MCF 10A (cell line): ENCODE data around the gene SUPT7L. TPM values are rescaled to one million over a fixed set of nuclear protein-coding genes. Genes with fewer than 3 reads are reported as not detected.

Experiments used
- BruUV-seq: library from RNA; stranded (reverse); fragments of 400-500 nt; replicated peaks from 2 replicates; lab custom pipeline; 2021; lab: Mats Ljungman, UMichigan
- CTCF ChIA-PET: fragments of 300-600 bp; sonication (Branson Sonifier 250); formaldehyde crosslinking; extraction: SDS; loops from one replicate; lab custom pipeline; 2021; ENCODE audit warnings: antibody characterized with exemption, inconsistent platforms; lab: Yijun Ruan, JAX
- POLR2A ChIA-PET: fragments of 300-600, 350-650 bp; sonication (Branson Sonifier 250); formaldehyde crosslinking; extraction: SDS; loops from one replicate; lab custom pipeline; 2020; ENCODE audit warnings: antibody characterized with exemption, inconsistent platforms; lab: Yijun Ruan, JAX
- DNase-seq: peaks from one replicate; pipeline ENCODE4 v3.0.0-alpha.2; 2018; ENCODE audit not compliant: unreplicated experiment
- H3K27ac Mint-ChIP-seq: one replicate; pipeline ENCODE4 v1.8.0; 2022; ENCODE audit warnings: mild to moderate bottlenecking, low read depth, mixed read lengths; ENCODE audit not compliant: unreplicated experiment
- H3K27me3 Mint-ChIP-seq: one replicate; pipeline ENCODE4 v1.8.0; 2022; ENCODE audit warnings: mixed read lengths; ENCODE audit not compliant: insufficient read depth, unreplicated experiment
- H3K36me3 Mint-ChIP-seq: one replicate; pipeline ENCODE4 v1.8.0; 2022; ENCODE audit warnings: mild to moderate bottlenecking, moderate library complexity, mixed read lengths; ENCODE audit not compliant: insufficient read depth, unreplicated experiment
- H3K4me1 Mint-ChIP-seq: one replicate; pipeline ENCODE4 v1.8.0; 2022; ENCODE audit warnings: mixed read lengths; ENCODE audit not compliant: insufficient read depth, unreplicated experiment
- H3K4me3 Mint-ChIP-seq: one replicate; pipeline ENCODE4 v1.8.0; 2022; ENCODE audit warnings: mild to moderate bottlenecking, moderate library complexity, mixed read lengths; ENCODE audit not compliant: unreplicated experiment
- H3K9me3 Mint-ChIP-seq: one replicate; pipeline ENCODE4 v1.8.0; 2022; ENCODE audit warnings: mixed read lengths; ENCODE audit not compliant: unreplicated experiment
- CTCF ChIP-seq: fragments of 200-600 bp; IDR thresholded peaks from one replicate; pipeline ENCODE4 v1.8.0; 2022; ENCODE audit warnings: antibody characterized with exemption, mild to moderate bottlenecking; ENCODE audit not compliant: unreplicated experiment
- intact Hi-C: fragments of 100-400 bp; cut with micrococcal nuclease; formaldehyde crosslinking; loops from 2 replicates; pipeline ENCODE4 v1.14.1; 2022
- total RNA-seq: library from RNA; stranded (reverse); gene quantifications from 2 replicates; pipeline ENCODE4 v1.2.3, GENCODE V29; 2022

Gene SUPT7L
- total RNA-seq, 1 experiment from 2014 or later, result 36.4 TPM

- no peaks in the 10 kb centered on the region for H3K27me3 Mint-ChIP-seq
- BruUV-seq, result no TSS peak
- POLR2A ChIA-PET, result interaction anchor here (0.6 to 5.0 kb wide), 26 partner anchors 11 to 863 kb away, joined by 3 to 33 read pairs (median 4); partner anchors contain the start of gene FOSL2
- DNase-seq, result peak; percentile 87
- H3K4me1 Mint-ChIP-seq, result peaks cover 47% of the 10 kb centered on the region
- no peak overlapping the region for H3K27ac Mint-ChIP-seq
- peak; percentile 76 for TF ChIP-seq CTCF
- no peaks in the 10 kb centered on the region for H3K36me3 Mint-ChIP-seq
- no peaks in the 10 kb centered on the region for H3K9me3 Mint-ChIP-seq
- intact Hi-C loops, result loop anchor here (1.0 to 10.0 kb wide), 8 partner anchors 50 to 1051 kb away; partner anchors contain the start of gene PPP1CB
- H3K4me3 Mint-ChIP-seq, result no peak overlapping the region
- CTCF ChIA-PET, result interaction anchor here (0.5 to 4.5 kb wide), 45 partner anchors 8 to 1145 kb away, joined by 3 to 32 read pairs (median 4); no protein-coding TSS in a partner anchor
Measured at GRCh38 chr2:27703638-27704341, 40.4 kb upstream of the SUPT7L start.

- Mint-ChIP-seq H3K27me3 (no peaks in the 10 kb centered on the region), H3K27ac (no peak overlapping the region), H3K9me3 (no peaks in the 10 kb centered on the region), H3K36me3 (peaks cover under 1% of the 10 kb centered on the region), H3K4me3 (no peak overlapping the region), H3K4me1 (peaks cover 34% of the 10 kb centered on the region)
- ChIA-PET POLR2A (no interaction called here), CTCF (interaction anchor here (1.1 to 4.5 kb wide), 3 partner anchors 11 to 51 kb away, joined by 3 to 32 read pairs (median 4); no protein-coding TSS in a partner anchor)
- intact Hi-C loops, result loop anchor here (5.0 to 10.0 kb wide), 4 partner anchors 200 to 1052 kb away; partner anchors contain the start of gene PPP1CB
- no peak for TF ChIP-seq CTCF
- no peak for DNase-seq
- BruUV-seq, result no TSS peak
Measured at GRCh38 chr2:27702302-27702701, 38.9 kb upstream of the SUPT7L start.

- BruUV-seq, result no TSS peak
- ChIA-PET CTCF (interaction anchor here (1.1 kb wide), 1 partner anchor 12 kb away, joined by 3 read pairs; no protein-coding TSS in a partner anchor), POLR2A (interaction anchor here (0.8 kb wide), 1 partner anchor 689 kb away, joined by 3 read pairs; no protein-coding TSS in a partner anchor)
- TF ChIP-seq CTCF, result no peak
- DNase-seq, result no peak
- intact Hi-C loops, result loop anchor here (5.0 to 10.0 kb wide), 4 partner anchors 201 to 1053 kb away; partner anchors contain the start of gene PPP1CB
- H3K9me3 Mint-ChIP-seq, result no peaks in the 10 kb centered on the region
- no peak overlapping the region for H3K4me3 Mint-ChIP-seq
- H3K4me1 Mint-ChIP-seq, result peaks cover 32% of the 10 kb centered on the region
- H3K36me3 Mint-ChIP-seq, result peaks cover 7% of the 10 kb centered on the region
- H3K27ac Mint-ChIP-seq, result no peak overlapping the region
- H3K27me3 Mint-ChIP-seq, result no peaks in the 10 kb centered on the region
Measured at GRCh38 chr2:27701676-27702075, 38.3 kb upstream of the SUPT7L start.

GRCh38 chr2:27697660-27698059 is 34.2 kb upstream of the SUPT7L start:
- H3K4me3 Mint-ChIP-seq, result no peak overlapping the region
- no TSS peak for BruUV-seq
- no peaks in the 10 kb centered on the region for H3K4me1 Mint-ChIP-seq
- no peaks in the 10 kb centered on the region for H3K27me3 Mint-ChIP-seq
- no peak overlapping the region for H3K27ac Mint-ChIP-seq
- ChIA-PET POLR2A (no interaction called here), CTCF (interaction anchor here (0.7 to 1.0 kb wide), 2 partner anchors 9 to 14 kb away, joined by 3 read pairs; no protein-coding TSS in a partner anchor)
- intact Hi-C loops, result no loop called here
- peaks cover 37% of the 10 kb centered on the region for H3K36me3 Mint-ChIP-seq
- no peak for TF ChIP-seq CTCF
- DNase-seq, result no peak
- no peaks in the 10 kb centered on the region for H3K9me3 Mint-ChIP-seq
